Measurements from ENCODE around the gene PRTFDC1. TPM values are rescaled to one million over a fixed set of nuclear protein-coding genes. Genes with fewer than 3 reads are reported as not detected.
A peak's percentile ranks its signal among the peaks of the same experiment; 100 is the strongest.

Gene PRTFDC1
- total RNA-seq, 2 donors from 2014 or later, result 14.5 to 18.3 TPM

DNA sequence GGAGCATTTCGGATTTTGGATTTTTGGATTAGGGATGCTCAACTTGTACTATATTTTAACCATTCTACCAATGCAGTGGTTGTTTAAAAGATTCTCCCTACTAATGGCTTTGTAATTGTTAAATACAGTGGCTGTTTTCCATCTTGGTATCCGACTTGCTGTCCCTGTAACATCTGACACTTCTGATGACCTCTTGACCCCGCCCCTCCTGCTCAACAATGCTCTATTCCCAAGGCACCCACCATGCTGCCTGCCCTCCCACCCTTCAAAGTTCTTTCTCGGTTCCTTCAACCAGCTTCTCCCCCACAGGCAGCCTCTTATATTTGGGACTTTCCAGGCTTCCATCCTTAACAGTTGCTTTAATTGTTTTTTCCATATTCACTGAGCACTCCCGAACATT is 2.0 kb downstream of the PRTFDC1 start:
- WGBS, 2 experiments (ENCODE audit: insufficient coverage in 1 of 2, insufficient read length in 1 of 2), result 69 to 75% methylated on average over 4 to 5 of the region's 5 CpGs
- H3K4me3 ChIP-seq (ENCODE audit: low read length), result no peak overlapping the region
- Mint-ChIP-seq H3K27ac (no peak overlapping the region), H3K4me3 (no peak overlapping the region), H3K9me3 (no peaks in the 10 kb centered on the region), H3K27me3 (ENCODE audit: insufficient read depth) (no peaks in the 10 kb centered on the region), H3K4me1 (peaks cover 43% of the 10 kb centered on the region), H3K36me3 (ENCODE audit: low read depth) (no peaks in the 10 kb centered on the region)
- no peaks in the 10 kb centered on the region for H3K9me3 ChIP-seq (ENCODE audit: control insufficient read depth, low read length)
- no peaks in the 10 kb centered on the region for H3K36me3 ChIP-seq (ENCODE audit: control insufficient read depth, insufficient read depth, low read length)
- H3K27ac ChIP-seq (ENCODE audit: low read depth, low read length), result peak overlapping the region; percentile 96
- H3K27me3 ChIP-seq (ENCODE audit: control insufficient read depth, insufficient read depth, low read length, poor library complexity, severe bottlenecking), result no peaks in the 10 kb centered on the region
- H3K9ac ChIP-seq (ENCODE audit: extremely low read depth, low read length, poor library complexity, severe bottlenecking), result no peak overlapping the region
- TF ChIP-seq, protein P1, sequence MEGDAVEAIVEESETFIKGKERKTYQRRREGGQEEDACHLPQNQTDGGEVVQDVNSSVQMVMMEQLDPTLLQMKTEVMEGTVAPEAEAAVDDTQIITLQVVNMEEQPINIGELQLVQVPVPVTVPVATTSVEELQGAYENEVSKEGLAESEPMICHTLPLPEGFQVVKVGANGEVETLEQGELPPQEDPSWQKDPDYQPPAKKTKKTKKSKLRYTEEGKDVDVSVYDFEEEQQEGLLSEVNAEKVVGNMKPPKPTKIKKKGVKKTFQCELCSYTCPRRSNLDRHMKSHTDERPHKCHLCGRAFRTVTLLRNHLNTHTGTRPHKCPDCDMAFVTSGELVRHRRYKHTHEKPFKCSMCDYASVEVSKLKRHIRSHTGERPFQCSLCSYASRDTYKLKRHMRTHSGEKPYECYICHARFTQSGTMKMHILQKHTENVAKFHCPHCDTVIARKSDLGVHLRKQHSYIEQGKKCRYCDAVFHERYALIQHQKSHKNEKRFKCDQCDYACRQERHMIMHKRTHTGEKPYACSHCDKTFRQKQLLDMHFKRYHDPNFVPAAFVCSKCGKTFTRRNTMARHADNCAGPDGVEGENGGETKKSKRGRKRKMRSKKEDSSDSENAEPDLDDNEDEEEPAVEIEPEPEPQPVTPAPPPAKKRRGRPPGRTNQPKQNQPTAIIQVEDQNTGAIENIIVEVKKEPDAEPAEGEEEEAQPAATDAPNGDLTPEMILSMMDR (conservative IDR thresholded peaks at IDR 0.05), result no peak
- H3K4me1 ChIP-seq (ENCODE audit: control insufficient read depth, insufficient read depth, low read length), result peaks cover 7% of the 10 kb centered on the region
- DNase-seq, result no peak

DNA sequence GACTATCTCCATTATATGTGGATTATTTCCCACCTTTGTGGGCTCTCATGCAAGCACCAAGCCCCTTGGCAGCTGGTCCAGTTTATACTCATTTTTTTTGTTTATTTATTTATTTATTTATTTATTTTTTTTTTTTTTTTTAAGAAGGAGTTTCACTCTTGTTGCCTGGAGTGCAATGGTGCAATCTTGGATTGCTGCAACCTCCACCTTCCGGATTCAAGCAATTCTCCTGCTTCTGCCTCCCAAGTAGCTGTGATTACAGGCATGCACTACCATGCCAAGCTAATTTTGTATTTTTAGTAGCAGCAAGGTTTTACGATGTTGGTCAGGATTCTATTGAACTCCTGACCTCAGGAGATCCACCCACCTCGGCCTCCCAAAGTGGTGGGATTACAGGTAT is 2.8 kb downstream of the PRTFDC1 start:
- H3K4me3 ChIP-seq (ENCODE audit: low read length), result no peak overlapping the region
- no peaks in the 10 kb centered on the region for H3K36me3 ChIP-seq (ENCODE audit: control insufficient read depth, insufficient read depth, low read length)
- TF ChIP-seq, protein P1 (conservative IDR thresholded peaks at IDR 0.05), result no peak
- H3K27ac ChIP-seq (ENCODE audit: low read depth, low read length), result no peak overlapping the region
- H3K36me3 Mint-ChIP-seq (ENCODE audit: low read depth), result no peaks in the 10 kb centered on the region
- no peak overlapping the region for H3K4me3 Mint-ChIP-seq
- H3K9me3 ChIP-seq (ENCODE audit: control insufficient read depth, low read length), result no peaks in the 10 kb centered on the region
- peaks cover 7% of the 10 kb centered on the region for H3K4me1 ChIP-seq (ENCODE audit: control insufficient read depth, insufficient read depth, low read length)
- H3K27ac Mint-ChIP-seq, result no peak overlapping the region
- H3K27me3 Mint-ChIP-seq (ENCODE audit: insufficient read depth), result no peaks in the 10 kb centered on the region
- H3K27me3 ChIP-seq (ENCODE audit: control insufficient read depth, insufficient read depth, low read length, poor library complexity, severe bottlenecking), result no peaks in the 10 kb centered on the region
- no peak overlapping the region for H3K9ac ChIP-seq (ENCODE audit: extremely low read depth, low read length, poor library complexity, severe bottlenecking)
- WGBS, 2 experiments (ENCODE audit: insufficient coverage in 1 of 2, insufficient read length in 1 of 2), result 88 to 94% methylated on average over 2 to 3 of the region's 3 CpGs
- peaks cover 46% of the 10 kb centered on the region for H3K4me1 Mint-ChIP-seq
- no peak for DNase-seq
- H3K9me3 Mint-ChIP-seq, result no peaks in the 10 kb centered on the region

- Mint-ChIP-seq H3K27me3 (ENCODE audit: insufficient read depth) (no peaks in the 10 kb centered on the region), H3K4me1 (peaks cover 34% of the 10 kb centered on the region), H3K27ac (peak overlapping the region; percentile 69), H3K36me3 (ENCODE audit: low read depth) (no peaks in the 10 kb centered on the region), H3K9me3 (no peaks in the 10 kb centered on the region), H3K4me3 (no peak overlapping the region)
- peak; percentile 55 for DNase-seq
- Histone ChIP-seq H3K4me3 (ENCODE audit: low read length) (no peak overlapping the region), H3K27me3 (ENCODE audit: control insufficient read depth, insufficient read depth, low read length, poor library complexity, severe bottlenecking) (no peaks in the 10 kb centered on the region), H3K36me3 (ENCODE audit: control insufficient read depth, insufficient read depth, low read length) (no peaks in the 10 kb centered on the region), H3K4me1 (ENCODE audit: control insufficient read depth, insufficient read depth, low read length) (peaks cover 7% of the 10 kb centered on the region), H3K9me3 (ENCODE audit: control insufficient read depth, low read length) (no peaks in the 10 kb centered on the region), H3K27ac (ENCODE audit: low read depth, low read length) (no peak overlapping the region), H3K9ac (ENCODE audit: extremely low read depth, low read length, poor library complexity, severe bottlenecking) (no peak overlapping the region)
- 63 to 100% methylated on average over 1 to 4 of the region's 4 CpGs for WGBS, 2 experiments (ENCODE audit: insufficient coverage in 1 of 2, insufficient read length in 1 of 2)
- TF ChIP-seq, protein P1 (conservative IDR thresholded peaks at IDR 0.05), result no peak
These were observed 4.9 kb downstream of the PRTFDC1 start for GRCh38 chr10:24947304-24948097.

Data from endodermal cell (in vitro differentiated cells).